ENCODE measurements around the gene ARAP2. TPM values are rescaled to one million over a fixed set of nuclear protein-coding genes. Genes with fewer than 3 reads are reported as not detected.

ARAP2 gene
- total RNA-seq, 1 experiment from 2014 or later, result 12.0 TPM

- CTCF ChIA-PET, result interaction anchor here (1.0 kb wide), 1 partner anchor 32 kb away, joined by 4 read pairs; no protein-coding TSS in a partner anchor
- Mint-ChIP-seq H3K36me3 (ENCODE audit: insufficient read depth, unreplicated experiment) (no peaks in the 10 kb centered on the region), H3K4me1 (ENCODE audit: insufficient read depth, unreplicated experiment) (peaks cover 38% of the 10 kb centered on the region), H3K27ac (ENCODE audit: low read depth, unreplicated experiment) (no peak overlapping the region), H3K4me3 (ENCODE audit: unreplicated experiment) (no peak overlapping the region), H3K27me3 (ENCODE audit: insufficient read depth, unreplicated experiment) (no peaks in the 10 kb centered on the region), H3K9me3 (ENCODE audit: unreplicated experiment) (no peaks in the 10 kb centered on the region)
- POLR2A ChIA-PET, result interaction anchor here (0.7 to 1.1 kb wide), 3 partner anchors 9 to 35 kb away, joined by 3 to 4 read pairs (median 3); no protein-coding TSS in a partner anchor
- DNase-seq (ENCODE audit: unreplicated experiment), result no peak
- intact Hi-C loops (cut with micrococcal nuclease), result no loop called here
- BruUV-seq (replicated peaks), result no TSS peak
- TF ChIP-seq CTCF (IDR thresholded peaks at IDR 0.05; ENCODE audit: unreplicated experiment), result no peak
Observed at GRCh38 chr4:36277533-36277932, 33.2 kb upstream of the ARAP2 start.

- intact Hi-C loops (cut with micrococcal nuclease), result no loop called here
- Mint-ChIP-seq H3K4me3 (ENCODE audit: unreplicated experiment) (no peak overlapping the region), H3K36me3 (ENCODE audit: insufficient read depth, unreplicated experiment) (no peaks in the 10 kb centered on the region), H3K27ac (ENCODE audit: low read depth, unreplicated experiment) (peak overlapping the region; percentile 86), H3K27me3 (ENCODE audit: insufficient read depth, unreplicated experiment) (no peaks in the 10 kb centered on the region), H3K9me3 (ENCODE audit: unreplicated experiment) (no peaks in the 10 kb centered on the region), H3K4me1 (ENCODE audit: insufficient read depth, unreplicated experiment) (peaks cover 16% of the 10 kb centered on the region)
- CTCF ChIA-PET, result interaction anchor here (0.9 kb wide), 1 partner anchor 67 kb away, joined by 3 read pairs; no protein-coding TSS in a partner anchor
- POLR2A ChIA-PET, result interaction anchor here (1.0 to 4.1 kb wide), 2 partner anchors 15 to 31 kb away, joined by 3 to 26 read pairs; partner anchors contain the start of gene ARAP2
- no peak for DNase-seq (ENCODE audit: unreplicated experiment)
- no peak for TF ChIP-seq CTCF (IDR thresholded peaks at IDR 0.05; ENCODE audit: unreplicated experiment)
- BruUV-seq (replicated peaks), result no TSS peak
Observed at GRCh38 chr4:36274158-36274557, 29.8 kb upstream of the ARAP2 start.

- peak; percentile 57 for DNase-seq (ENCODE audit: unreplicated experiment)
- intact Hi-C loops (cut with micrococcal nuclease), result no loop called here
- no TSS peak for BruUV-seq (replicated peaks)
- H3K27ac Mint-ChIP-seq (ENCODE audit: low read depth, unreplicated experiment), result peak overlapping the region; percentile 86
- H3K4me1 Mint-ChIP-seq (ENCODE audit: insufficient read depth, unreplicated experiment), result peaks cover 9% of the 10 kb centered on the region
- H3K9me3 Mint-ChIP-seq (ENCODE audit: unreplicated experiment), result no peaks in the 10 kb centered on the region
- ChIA-PET POLR2A (interaction anchor here (4.1 kb wide), 1 partner anchor 30 kb away, joined by 26 read pairs; the partner anchor contains the start of gene ARAP2), CTCF (interaction anchor here (1.8 kb wide), 1 partner anchor 29 kb away, joined by 5 read pairs; the partner anchor contains the start of gene ARAP2)
- no peaks in the 10 kb centered on the region for H3K27me3 Mint-ChIP-seq (ENCODE audit: insufficient read depth, unreplicated experiment)
- no peak for TF ChIP-seq CTCF (IDR thresholded peaks at IDR 0.05; ENCODE audit: unreplicated experiment)
- no peaks in the 10 kb centered on the region for H3K36me3 Mint-ChIP-seq (ENCODE audit: insufficient read depth, unreplicated experiment)
- no peak overlapping the region for H3K4me3 Mint-ChIP-seq (ENCODE audit: unreplicated experiment)
Observed at GRCh38 chr4:36273276-36273675, 29.0 kb upstream of the ARAP2 start.

- H3K36me3 Mint-ChIP-seq (ENCODE audit: insufficient read depth, unreplicated experiment), result no peaks in the 10 kb centered on the region
- peaks cover 9% of the 10 kb centered on the region for H3K4me1 Mint-ChIP-seq (ENCODE audit: insufficient read depth, unreplicated experiment)
- H3K4me3 Mint-ChIP-seq (ENCODE audit: unreplicated experiment), result no peak overlapping the region
- BruUV-seq (replicated peaks), result no TSS peak
- intact Hi-C loops (cut with micrococcal nuclease), result no loop called here
- no peak overlapping the region for H3K27ac Mint-ChIP-seq (ENCODE audit: low read depth, unreplicated experiment)
- DNase-seq (ENCODE audit: unreplicated experiment), result no peak
- POLR2A ChIA-PET, result interaction anchor here (0.8 to 5.2 kb wide), 2 partner anchors 13 to 26 kb away, joined by 3 to 48 read pairs; partner anchors contain the start of gene ARAP2
- TF ChIP-seq CTCF (IDR thresholded peaks at IDR 0.05; ENCODE audit: unreplicated experiment), result no peak
- H3K27me3 Mint-ChIP-seq (ENCODE audit: insufficient read depth, unreplicated experiment), result no peaks in the 10 kb centered on the region
- H3K9me3 Mint-ChIP-seq (ENCODE audit: unreplicated experiment), result no peaks in the 10 kb centered on the region
- CTCF ChIA-PET, result no interaction called here
Observed at GRCh38 chr4:36269533-36270173, 25.3 kb upstream of the ARAP2 start.

Measured in MCF 10A (cell line).